GM18873 (cell line): Measurements from ENCODE around the gene PCF11.

Source experiments
- ATAC-seq: cut with Tn5 transposase; IDR thresholded peaks from one replicate; pipeline ENCODE4 v1.9.1; 2021; ENCODE audit warnings: mild to moderate bottlenecking, moderate library complexity, moderate number of reproducible peaks; ENCODE audit not compliant: unreplicated experiment, low FRiP score

PCF11 gene

GRCh38 chr11:83151274-83151977, 5.5 kb upstream of the PCF11 start:
- no peak for ATAC-seq

GRCh38 chr11:83152264-83152663, 4.7 kb upstream of the PCF11 start:
- ATAC-seq: no peak

- ATAC-seq: no peak
These were observed 3.2 kb upstream of the PCF11 start for GRCh38 chr11:83153764-83154163.

GRCh38 chr11:83156144-83156995, 561 bp upstream of the PCF11 start:
- ATAC-seq: peak; percentile 97

GRCh38 chr11:83157594-83158356, 844 bp downstream of the PCF11 start:
- ATAC-seq: no peak

GRCh38 chr11:83158357-83158786, 1.4 kb downstream of the PCF11 start:
- ATAC-seq: no peak

GRCh38 chr11:83158965-83159901, 2.3 kb downstream of the PCF11 start:
- no peak for ATAC-seq

- ATAC-seq: no peak
These were observed 3.3 kb downstream of the PCF11 start for GRCh38 chr11:83159902-83160865.

GRCh38 chr11:83161610-83162199, 4.8 kb downstream of the PCF11 start:
- ATAC-seq: no peak

GRCh38 chr11:83162377-83162776, 5.4 kb downstream of the PCF11 start:
- ATAC-seq: peak; percentile 52

- no peak for ATAC-seq
These were observed 9.4 kb downstream of the PCF11 start for GRCh38 chr11:83166193-83166866.

GRCh38 chr11:83168756-83169155, 11.8 kb downstream of the PCF11 start:
- no peak for ATAC-seq

- ATAC-seq: no peak
These were observed 13.9 kb downstream of the PCF11 start for GRCh38 chr11:83170865-83171264.

- no peak for ATAC-seq
These were observed 15.6 kb downstream of the PCF11 start for GRCh38 chr11:83172551-83172950.

- ATAC-seq: no peak
These were observed 17.1 kb downstream of the PCF11 start for GRCh38 chr11:83174008-83174407.

- no peak for ATAC-seq
These were observed 18.9 kb downstream of the PCF11 start for GRCh38 chr11:83175815-83176214.

GRCh38 chr11:83181815-83182214, 24.9 kb downstream of the PCF11 start:
- no peak for ATAC-seq

GRCh38 chr11:83185767-83186166, 28.8 kb downstream of the PCF11 start:
- no peak for ATAC-seq
